ENCODE data around the gene PNMT. TPM values are rescaled to one million over a fixed set of nuclear protein-coding genes. Genes with fewer than 3 reads are reported as not detected.

PNMT gene
- total and polyA plus RNA-seq, 2 of the 13 experiments (the other 11 are each of a cell fraction or from before 2014, with no cell fraction given): 0.25 TPM; not detected in 1

DNA sequence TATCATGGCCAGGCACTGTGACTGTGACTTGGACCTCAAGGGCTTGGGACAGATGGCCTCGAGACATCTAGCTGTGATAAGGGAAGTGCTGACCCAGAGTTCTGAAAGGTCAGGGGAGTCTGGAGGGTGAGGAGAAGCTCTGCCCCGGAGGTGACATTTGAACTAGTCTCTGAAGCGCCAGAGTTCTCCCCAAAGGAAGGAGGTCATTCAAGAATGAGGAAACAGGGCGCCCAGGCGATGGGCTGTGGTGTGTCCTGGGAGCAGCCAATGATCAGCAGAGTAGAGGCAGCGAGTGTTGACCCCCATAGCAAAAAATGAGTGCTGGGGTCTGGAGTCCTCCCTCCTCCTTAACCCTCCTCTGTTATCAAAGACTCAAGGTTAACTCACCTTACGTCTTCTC lies 26.4 kb upstream of the PNMT start (continued):
- TF ChIP-seq, protein P1, sequence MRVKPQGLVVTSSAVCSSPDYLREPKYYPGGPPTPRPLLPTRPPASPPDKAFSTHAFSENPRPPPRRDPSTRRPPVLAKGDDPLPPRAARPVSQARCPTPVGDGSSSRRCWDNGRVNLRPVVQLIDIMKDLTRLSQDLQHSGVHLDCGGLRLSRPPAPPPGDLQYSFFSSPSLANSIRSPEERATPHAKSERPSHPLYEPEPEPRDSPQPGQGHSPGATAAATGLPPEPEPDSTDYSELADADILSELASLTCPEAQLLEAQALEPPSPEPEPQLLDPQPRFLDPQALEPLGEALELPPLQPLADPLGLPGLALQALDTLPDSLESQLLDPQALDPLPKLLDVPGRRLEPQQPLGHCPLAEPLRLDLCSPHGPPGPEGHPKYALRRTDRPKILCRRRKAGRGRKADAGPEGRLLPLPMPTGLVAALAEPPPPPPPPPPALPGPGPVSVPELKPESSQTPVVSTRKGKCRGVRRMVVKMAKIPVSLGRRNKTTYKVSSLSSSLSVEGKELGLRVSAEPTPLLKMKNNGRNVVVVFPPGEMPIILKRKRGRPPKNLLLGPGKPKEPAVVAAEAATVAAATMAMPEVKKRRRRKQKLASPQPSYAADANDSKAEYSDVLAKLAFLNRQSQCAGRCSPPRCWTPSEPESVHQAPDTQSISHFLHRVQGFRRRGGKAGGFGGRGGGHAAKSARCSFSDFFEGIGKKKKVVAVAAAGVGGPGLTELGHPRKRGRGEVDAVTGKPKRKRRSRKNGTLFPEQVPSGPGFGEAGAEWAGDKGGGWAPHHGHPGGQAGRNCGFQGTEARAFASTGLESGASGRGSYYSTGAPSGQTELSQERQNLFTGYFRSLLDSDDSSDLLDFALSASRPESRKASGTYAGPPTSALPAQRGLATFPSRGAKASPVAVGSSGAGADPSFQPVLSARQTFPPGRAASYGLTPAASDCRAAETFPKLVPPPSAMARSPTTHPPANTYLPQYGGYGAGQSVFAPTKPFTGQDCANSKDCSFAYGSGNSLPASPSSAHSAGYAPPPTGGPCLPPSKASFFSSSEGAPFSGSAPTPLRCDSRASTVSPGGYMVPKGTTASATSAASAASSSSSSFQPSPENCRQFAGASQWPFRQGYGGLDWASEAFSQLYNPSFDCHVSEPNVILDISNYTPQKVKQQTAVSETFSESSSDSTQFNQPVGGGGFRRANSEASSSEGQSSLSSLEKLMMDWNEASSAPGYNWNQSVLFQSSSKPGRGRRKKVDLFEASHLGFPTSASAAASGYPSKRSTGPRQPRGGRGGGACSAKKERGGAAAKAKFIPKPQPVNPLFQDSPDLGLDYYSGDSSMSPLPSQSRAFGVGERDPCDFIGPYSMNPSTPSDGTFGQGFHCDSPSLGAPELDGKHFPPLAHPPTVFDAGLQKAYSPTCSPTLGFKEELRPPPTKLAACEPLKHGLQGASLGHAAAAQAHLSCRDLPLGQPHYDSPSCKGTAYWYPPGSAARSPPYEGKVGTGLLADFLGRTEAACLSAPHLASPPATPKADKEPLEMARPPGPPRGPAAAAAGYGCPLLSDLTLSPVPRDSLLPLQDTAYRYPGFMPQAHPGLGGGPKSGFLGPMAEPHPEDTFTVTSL (CRISPR knock-in tag; IDR thresholded peaks at IDR 0.05; ENCODE audit: borderline replicate concordance): no peak
- TF ChIP-seq, protein P2, sequence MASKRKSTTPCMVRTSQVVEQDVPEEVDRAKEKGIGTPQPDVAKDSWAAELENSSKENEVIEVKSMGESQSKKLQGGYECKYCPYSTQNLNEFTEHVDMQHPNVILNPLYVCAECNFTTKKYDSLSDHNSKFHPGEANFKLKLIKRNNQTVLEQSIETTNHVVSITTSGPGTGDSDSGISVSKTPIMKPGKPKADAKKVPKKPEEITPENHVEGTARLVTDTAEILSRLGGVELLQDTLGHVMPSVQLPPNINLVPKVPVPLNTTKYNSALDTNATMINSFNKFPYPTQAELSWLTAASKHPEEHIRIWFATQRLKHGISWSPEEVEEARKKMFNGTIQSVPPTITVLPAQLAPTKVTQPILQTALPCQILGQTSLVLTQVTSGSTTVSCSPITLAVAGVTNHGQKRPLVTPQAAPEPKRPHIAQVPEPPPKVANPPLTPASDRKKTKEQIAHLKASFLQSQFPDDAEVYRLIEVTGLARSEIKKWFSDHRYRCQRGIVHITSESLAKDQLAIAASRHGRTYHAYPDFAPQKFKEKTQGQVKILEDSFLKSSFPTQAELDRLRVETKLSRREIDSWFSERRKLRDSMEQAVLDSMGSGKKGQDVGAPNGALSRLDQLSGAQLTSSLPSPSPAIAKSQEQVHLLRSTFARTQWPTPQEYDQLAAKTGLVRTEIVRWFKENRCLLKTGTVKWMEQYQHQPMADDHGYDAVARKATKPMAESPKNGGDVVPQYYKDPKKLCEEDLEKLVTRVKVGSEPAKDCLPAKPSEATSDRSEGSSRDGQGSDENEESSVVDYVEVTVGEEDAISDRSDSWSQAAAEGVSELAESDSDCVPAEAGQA (IDR thresholded peaks at IDR 0.05; ENCODE audit: low read depth): no peak
- TF ChIP-seq, protein P2 (CRISPR knock-in tag; IDR thresholded peaks at IDR 0.05; ENCODE audit: borderline replicate concordance): no peak
- TF ChIP-seq NFYC (CRISPR knock-in tag; IDR thresholded peaks at IDR 0.05): no peak
- TF ChIP-seq JUNB (CRISPR knock-in tag; IDR thresholded peaks at IDR 0.05; ENCODE audit: borderline replicate concordance): no peak
- TF ChIP-seq, protein P3, sequence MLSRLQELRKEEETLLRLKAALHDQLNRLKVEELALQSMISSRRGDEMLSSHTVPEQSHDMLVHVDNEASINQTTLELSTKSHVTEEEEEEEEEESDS (CRISPR knock-in tag; IDR thresholded peaks at IDR 0.05; ENCODE audit: borderline replicate concordance): no peak
- no peak for TF ChIP-seq GZF1 (CRISPR knock-in tag; IDR thresholded peaks at IDR 0.05)
- no peak for TF ChIP-seq ZNF234 (CRISPR knock-in tag; conservative IDR thresholded peaks at IDR 0.05)
- no peak for TF ChIP-seq MBD4 (IDR thresholded peaks at IDR 0.05; ENCODE audit: borderline replicate concordance, low read length)
- TF ChIP-seq, protein P4, sequence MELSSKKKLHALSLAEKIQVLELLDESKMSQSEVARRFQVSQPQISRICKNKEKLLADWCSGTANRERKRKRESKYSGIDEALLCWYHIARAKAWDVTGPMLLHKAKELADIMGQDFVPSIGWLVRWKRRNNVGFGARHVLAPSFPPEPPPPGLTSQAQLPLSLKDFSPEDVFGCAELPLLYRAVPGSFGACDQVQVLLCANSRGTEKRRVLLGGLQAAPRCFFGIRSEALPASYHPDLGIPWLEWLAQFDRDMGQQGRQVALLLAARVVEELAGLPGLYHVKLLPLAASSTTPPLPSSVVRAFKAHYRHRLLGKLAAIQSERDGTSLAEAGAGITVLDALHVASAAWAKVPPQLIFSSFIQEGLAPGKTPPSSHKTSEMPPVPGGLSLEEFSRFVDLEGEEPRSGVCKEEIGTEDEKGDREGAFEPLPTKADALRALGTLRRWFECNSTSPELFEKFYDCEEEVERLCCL (CRISPR knock-in tag; IDR thresholded peaks at IDR 0.05; ENCODE audit: borderline replicate concordance): no peak
- TF ChIP-seq CHD2 (IDR thresholded peaks at IDR 0.05; ENCODE audit: low read depth, low read length): no peak
